ENCODE results near the gene NCKAP5. TPM values are rescaled to one million over a fixed set of nuclear protein-coding genes. Genes with fewer than 3 reads are reported as not detected.

Gene NCKAP5
- total RNA-seq, 1 donor from 2014 or later: 8.8 TPM

DNA sequence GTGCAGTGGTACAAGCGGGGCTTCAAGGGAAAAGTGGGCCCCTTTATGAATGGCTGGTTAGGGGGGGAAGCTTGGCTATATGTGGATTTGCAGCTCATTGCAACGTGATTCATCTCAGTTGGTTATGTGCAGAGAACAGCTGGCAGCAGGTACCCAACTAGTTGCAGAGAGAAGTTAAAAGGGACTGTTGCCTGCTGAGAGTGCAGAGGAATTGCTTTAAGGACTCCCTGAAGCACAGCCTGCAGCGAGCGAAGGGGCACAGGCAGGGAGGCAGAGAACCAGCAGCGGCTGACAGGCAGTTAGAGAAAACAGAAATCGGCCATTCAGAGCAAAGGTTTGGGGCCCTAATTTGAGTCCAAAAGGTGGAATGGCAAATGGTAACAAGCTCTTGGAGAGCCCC is 620.1 kb downstream of the NCKAP5 start:
- no peaks in the 10 kb centered on the region for H3K27me3 ChIP-seq
- no peak overlapping the region for H3K4me3 ChIP-seq
- no peak for TF ChIP-seq POLR2AphosphoS5 (IDR thresholded peaks at IDR 0.05; ENCODE audit: insufficient read depth in 1 of 2, low read depth in 1 of 2)
- no peak for DNase-seq (ENCODE audit: extremely low spot score in 2 of 2)
- H3K9me3 ChIP-seq: no peaks in the 10 kb centered on the region
- intact Hi-C loops (cut with DNase I): no loop called here
- H3K27ac ChIP-seq: no peak overlapping the region
- H3K4me1 ChIP-seq: peaks cover 6% of the 10 kb centered on the region
- no peaks in the 10 kb centered on the region for H3K36me3 ChIP-seq

GRCh38 chr2:132943829-132944228 is 624.4 kb downstream of the NCKAP5 start:
- no peaks in the 10 kb centered on the region for H3K9me3 ChIP-seq
- no peaks in the 10 kb centered on the region for H3K4me1 ChIP-seq
- no peaks in the 10 kb centered on the region for H3K27me3 ChIP-seq
- TF ChIP-seq POLR2A (IDR thresholded peaks at IDR 0.05) (no peak), POLR2AphosphoS5 (IDR thresholded peaks at IDR 0.05; ENCODE audit: insufficient read depth in 1 of 2, low read depth in 1 of 2) (no peak)
- TF ChIP-seq, protein P1, sequence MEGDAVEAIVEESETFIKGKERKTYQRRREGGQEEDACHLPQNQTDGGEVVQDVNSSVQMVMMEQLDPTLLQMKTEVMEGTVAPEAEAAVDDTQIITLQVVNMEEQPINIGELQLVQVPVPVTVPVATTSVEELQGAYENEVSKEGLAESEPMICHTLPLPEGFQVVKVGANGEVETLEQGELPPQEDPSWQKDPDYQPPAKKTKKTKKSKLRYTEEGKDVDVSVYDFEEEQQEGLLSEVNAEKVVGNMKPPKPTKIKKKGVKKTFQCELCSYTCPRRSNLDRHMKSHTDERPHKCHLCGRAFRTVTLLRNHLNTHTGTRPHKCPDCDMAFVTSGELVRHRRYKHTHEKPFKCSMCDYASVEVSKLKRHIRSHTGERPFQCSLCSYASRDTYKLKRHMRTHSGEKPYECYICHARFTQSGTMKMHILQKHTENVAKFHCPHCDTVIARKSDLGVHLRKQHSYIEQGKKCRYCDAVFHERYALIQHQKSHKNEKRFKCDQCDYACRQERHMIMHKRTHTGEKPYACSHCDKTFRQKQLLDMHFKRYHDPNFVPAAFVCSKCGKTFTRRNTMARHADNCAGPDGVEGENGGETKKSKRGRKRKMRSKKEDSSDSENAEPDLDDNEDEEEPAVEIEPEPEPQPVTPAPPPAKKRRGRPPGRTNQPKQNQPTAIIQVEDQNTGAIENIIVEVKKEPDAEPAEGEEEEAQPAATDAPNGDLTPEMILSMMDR (IDR thresholded peaks at IDR 0.05): no peak
- intact Hi-C loops (cut with DNase I): no loop called here
- no peak for DNase-seq (ENCODE audit: extremely low spot score in 2 of 2)
- no peak overlapping the region for H3K4me3 ChIP-seq
- no peaks in the 10 kb centered on the region for H3K36me3 ChIP-seq
- H3K27ac ChIP-seq: no peak overlapping the region

- Histone ChIP-seq H3K4me1 (no peaks in the 10 kb centered on the region), H3K27ac (no peak overlapping the region), H3K9me3 (no peaks in the 10 kb centered on the region), H3K36me3 (no peaks in the 10 kb centered on the region), H3K27me3 (no peaks in the 10 kb centered on the region), H3K4me3 (no peak overlapping the region)
- no peak for TF ChIP-seq POLR2AphosphoS5 (IDR thresholded peaks at IDR 0.05; ENCODE audit: insufficient read depth in 1 of 2, low read depth in 1 of 2)
- TF ChIP-seq POLR2A (IDR thresholded peaks at IDR 0.05): no peak
- TF ChIP-seq, protein P1 (IDR thresholded peaks at IDR 0.05): no peak
- intact Hi-C loops (cut with DNase I): no loop called here
- no peak for DNase-seq (ENCODE audit: extremely low spot score in 2 of 2)
Measured at GRCh38 chr2:132941296-132942020, 626.8 kb downstream of the NCKAP5 start.

- Histone ChIP-seq H3K27me3 (no peaks in the 10 kb centered on the region), H3K27ac (no peak overlapping the region), H3K36me3 (no peaks in the 10 kb centered on the region), H3K4me1 (no peaks in the 10 kb centered on the region), H3K4me3 (no peak overlapping the region), H3K9me3 (no peaks in the 10 kb centered on the region)
- intact Hi-C loops (cut with DNase I): no loop called here
- TF ChIP-seq, protein P1 (IDR thresholded peaks at IDR 0.05): no peak
- TF ChIP-seq POLR2A (IDR thresholded peaks at IDR 0.05): no peak
- no peak for TF ChIP-seq POLR2AphosphoS5 (IDR thresholded peaks at IDR 0.05; ENCODE audit: insufficient read depth in 1 of 2, low read depth in 1 of 2)
- DNase-seq (ENCODE audit: extremely low spot score in 2 of 2): no peak
Measured at GRCh38 chr2:132937629-132938028, 630.6 kb downstream of the NCKAP5 start.

DNA sequence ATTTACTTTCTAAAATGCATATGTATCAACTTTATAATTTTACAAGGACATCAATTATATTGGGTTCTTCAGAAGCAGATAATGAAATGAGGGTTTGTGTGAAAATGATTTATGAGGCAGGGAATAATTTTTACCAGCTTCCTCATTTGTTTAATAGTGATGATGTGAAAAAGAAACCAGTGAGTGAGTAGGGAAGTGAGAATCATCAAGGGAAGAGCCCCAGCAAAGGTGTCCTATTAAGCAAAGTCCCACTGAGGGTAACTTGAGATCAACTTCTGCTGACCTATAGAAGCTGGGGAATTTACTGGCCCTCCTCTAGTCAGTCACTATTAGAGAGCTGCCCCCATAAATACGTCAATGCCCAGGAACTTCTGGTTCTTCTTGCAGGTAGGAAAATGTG is 631.5 kb downstream of the NCKAP5 start:
- Histone ChIP-seq H3K27me3 (no peaks in the 10 kb centered on the region), H3K4me3 (no peak overlapping the region), H3K4me1 (no peaks in the 10 kb centered on the region), H3K9me3 (no peaks in the 10 kb centered on the region), H3K27ac (no peak overlapping the region), H3K36me3 (no peaks in the 10 kb centered on the region)
- intact Hi-C loops (cut with DNase I): no loop called here
- TF ChIP-seq POLR2AphosphoS5 (IDR thresholded peaks at IDR 0.05; ENCODE audit: insufficient read depth in 1 of 2, low read depth in 1 of 2) (no peak), POLR2A (IDR thresholded peaks at IDR 0.05) (no peak)
- TF ChIP-seq, protein P1 (IDR thresholded peaks at IDR 0.05): no peak
- no peak for DNase-seq (ENCODE audit: extremely low spot score in 2 of 2)

Data from vagina (tissue), 2 donors.